SH-SY5Y (cell line): Measurements from ENCODE around the gene KLK1.

ENCODE experiments used
- GATA2 ChIP-seq: IDR thresholded peaks from 2 replicates; pipeline ENCODE4 v1.6.1; 2011; ENCODE audit warnings: mild to moderate bottlenecking, low read depth, low read length
- GATA3 ChIP-seq: IDR thresholded peaks from 2 replicates; pipeline ENCODE4 v1.6.1; 2011; ENCODE audit warnings: low read depth, mild to moderate bottlenecking, low read length, moderate library complexity

DNA sequence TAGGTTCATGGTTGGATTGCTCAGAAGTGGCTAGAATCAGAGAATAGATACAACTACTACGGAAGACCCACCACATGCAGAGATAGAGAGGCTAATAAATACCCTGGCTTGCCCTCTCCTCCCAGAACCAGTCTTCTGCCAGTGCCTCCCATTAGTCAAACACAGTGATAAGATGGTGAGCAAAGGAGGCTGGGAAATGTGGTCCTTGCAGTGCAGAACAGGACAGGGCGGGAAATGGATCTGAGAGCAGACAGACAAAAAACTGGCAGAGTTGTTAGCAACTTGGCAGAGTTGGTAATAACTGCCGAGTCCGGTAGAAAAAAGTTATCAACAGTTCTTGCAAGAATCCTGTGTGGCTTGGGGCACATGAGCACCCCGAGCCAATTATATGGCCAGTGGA, 8.7 kb downstream of the KLK1 start:
- TF ChIP-seq GATA3, result no peak
- TF ChIP-seq GATA2, result no peak
